SKM-1 (cell line): Measurements from ENCODE around the gene NEK10.

Experiments
- DNase-seq: peaks from one replicate; lab custom pipeline; 2025; ENCODE audit not compliant: unreplicated experiment; lab: John Stamatoyannopoulos, UW

The NEK10 gene

GRCh38 chr3:27193056-27193455, 176.1 kb downstream of the NEK10 start:
- DNase-seq, result no peak

DNA sequence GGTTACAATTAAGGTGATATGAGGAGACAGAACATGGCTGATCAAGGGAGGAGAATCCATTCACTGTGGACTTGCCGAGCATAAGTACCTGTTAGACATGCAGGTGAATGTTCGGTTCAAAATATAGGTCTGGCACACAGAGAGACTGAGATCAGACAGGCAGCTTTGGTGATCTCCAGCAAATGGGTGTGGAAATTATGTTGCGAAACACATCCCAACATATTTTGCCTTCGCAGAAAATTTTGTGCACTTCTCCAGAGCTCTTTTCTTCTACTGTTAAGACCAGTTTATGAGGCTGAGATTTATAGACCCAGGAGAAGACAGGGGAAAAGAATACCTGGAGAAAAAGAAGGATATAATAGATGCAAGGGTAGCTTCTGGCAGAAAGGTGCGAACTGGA, 183.2 kb downstream of the NEK10 start:
- no peak for DNase-seq

DNA sequence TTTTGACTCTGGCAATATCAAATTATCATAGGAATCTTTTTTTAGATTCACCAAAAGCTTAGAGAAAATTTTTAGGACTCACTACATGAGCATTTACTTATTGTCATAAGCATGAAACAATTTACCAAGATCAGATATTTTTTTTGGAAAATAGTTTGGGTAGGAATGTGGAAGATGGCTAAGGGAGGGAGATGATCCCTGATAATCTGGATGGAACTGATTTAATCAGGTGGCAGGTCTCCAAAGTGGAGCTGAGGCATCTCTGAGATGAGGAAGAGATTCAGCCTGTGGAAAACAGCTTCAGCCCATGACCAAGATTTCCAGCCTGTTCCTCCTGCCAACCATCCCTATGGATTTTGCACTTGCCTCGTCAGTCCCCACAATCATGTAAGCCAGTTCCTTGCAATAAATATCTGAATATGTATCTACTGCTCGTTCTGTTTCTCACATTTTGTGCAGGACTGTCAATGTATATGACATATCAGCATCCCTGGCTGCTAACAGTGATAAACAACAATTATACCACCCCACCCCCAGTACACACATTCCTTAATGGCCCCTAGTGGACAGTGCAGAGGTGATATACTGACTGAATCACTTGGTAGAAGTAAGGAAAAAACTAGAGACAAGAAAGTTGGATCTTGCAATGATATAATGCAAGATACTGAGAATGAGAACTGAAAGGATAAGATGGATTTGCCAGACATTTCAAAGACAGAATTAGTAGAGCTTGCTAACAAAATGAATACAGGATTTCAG, 183.8 kb downstream of the NEK10 start:
- no peak for DNase-seq

DNA sequence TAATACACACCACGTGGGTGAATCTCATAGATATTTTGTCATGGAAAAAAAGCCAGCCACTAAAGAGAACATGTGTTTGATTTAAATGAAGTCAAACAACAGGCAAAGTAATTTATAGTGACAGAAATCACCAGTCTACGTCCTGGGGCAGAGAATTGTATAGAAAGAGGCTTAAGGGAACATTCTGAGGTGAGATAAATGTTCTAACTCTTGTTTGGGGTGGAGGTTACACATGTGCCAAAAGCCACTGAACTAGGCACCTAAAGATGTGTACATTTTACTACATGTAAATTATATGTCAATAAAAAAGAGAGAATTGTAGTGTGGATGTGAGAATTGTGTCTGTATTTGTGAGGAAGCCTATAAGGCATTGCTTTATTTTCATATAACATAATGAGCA, 184.9 kb downstream of the NEK10 start:
- no peak for DNase-seq

- peak; percentile 4 for DNase-seq
These were observed 192.9 kb downstream of the NEK10 start for GRCh38 chr3:27176256-27176655.

DNA sequence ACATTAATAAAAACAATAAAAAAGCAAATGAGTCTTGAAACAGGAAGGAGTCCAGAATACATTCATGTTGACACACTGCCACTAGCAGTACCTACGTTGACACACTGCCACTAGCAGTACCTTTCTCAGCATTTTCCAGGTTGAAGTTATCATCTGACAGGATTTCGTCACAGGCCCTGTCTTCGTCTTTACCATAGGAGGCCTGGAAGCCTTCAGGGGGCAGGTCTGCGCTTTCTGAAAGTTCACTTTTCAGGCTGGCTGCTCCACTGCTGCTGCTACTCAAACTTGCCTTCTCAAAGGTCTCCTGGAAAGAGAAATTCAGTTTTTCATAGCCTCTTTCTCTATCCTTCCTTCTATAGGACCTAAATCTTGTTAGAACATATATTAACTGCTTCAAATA, 194.7 kb downstream of the NEK10 start:
- DNase-seq, result no peak

- peak; percentile 98 for DNase-seq
These were observed 198.1 kb downstream of the NEK10 start for GRCh38 chr3:27171113-27171512.

- DNase-seq, result no peak
These were observed 202.3 kb downstream of the NEK10 start for GRCh38 chr3:27166888-27167287.

DNA sequence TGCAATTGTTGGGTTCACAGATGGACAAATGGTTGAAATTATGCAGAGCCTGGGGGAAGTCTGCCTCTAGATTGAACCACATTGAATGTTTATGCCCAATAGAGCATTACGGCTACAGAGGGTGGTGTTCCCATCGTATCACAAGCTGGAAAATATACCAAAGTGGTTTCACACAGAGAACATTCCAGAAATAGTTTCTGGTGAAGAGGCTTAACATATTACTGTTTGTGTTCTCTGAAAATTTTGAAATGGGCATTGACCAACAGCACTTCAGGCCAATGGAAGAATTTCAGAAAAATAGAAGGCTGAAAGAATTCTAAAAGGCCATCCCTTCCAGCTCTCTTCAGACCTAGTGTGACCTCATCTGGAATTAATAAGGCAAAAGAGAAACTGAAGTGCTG, 203.9 kb downstream of the NEK10 start:
- no peak for DNase-seq

GRCh38 chr3:27160779-27161287, 208.3 kb downstream of the NEK10 start:
- no peak for DNase-seq

DNA sequence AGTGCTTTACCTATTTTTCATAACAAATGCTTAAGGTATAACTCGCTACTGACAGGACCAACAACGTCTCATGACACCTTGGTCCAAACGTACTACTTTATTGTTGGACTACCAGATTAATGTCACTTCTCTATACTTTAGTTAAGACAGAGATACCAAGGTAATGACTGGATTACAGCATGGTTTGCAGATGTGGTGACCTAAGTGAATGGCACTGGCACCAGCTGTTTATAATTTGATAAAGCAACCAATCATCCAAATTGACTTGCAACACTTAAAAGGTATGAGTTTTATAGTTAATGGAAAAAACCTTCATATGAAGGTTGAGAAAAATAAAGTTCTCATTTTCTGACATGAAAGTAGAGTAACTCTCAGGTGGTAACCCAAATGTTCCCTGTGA, 209.0 kb downstream of the NEK10 start:
- no peak for DNase-seq

DNA sequence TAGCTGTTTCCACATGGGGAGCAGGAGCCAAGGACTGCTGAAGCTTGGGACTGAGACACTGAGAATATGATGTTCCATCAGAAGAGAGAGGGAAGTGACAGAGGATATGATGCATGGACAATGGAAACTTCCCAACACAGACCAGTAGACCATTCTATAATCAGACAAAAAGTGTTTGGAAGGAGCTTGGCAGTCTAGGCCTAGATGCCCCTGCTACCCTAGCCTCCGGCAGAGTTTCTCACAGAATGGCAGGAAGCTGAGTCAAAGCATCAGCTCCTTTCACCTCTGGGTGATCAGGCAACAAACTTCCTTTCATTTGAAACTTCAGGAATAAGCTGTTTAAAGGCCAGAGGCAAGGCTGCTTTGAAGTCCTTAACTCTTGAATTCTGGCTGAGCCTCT, 222.0 kb downstream of the NEK10 start:
- no peak for DNase-seq

- no peak for DNase-seq
These were observed 222.4 kb downstream of the NEK10 start for GRCh38 chr3:27146786-27147185.

GRCh38 chr3:27145719-27146118, 223.5 kb downstream of the NEK10 start:
- DNase-seq, result no peak

DNA sequence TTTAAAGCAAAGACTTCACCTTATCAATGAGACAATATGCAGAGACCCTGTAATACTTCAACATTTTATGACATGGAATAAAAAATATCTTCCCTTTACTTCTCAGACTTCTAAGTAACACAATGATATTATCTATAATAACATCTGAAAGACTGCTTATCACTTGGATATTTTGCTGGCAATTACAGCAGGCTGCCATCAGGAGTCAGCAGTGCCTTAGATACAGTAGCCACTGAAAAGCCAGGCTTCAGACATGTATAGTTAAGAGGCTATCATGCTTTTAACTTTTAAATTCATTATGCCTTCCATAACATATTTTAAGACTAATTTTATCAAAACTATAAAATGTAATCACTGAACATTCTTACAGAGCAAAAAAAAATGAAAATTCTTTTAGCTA, 227.5 kb downstream of the NEK10 start:
- no peak for DNase-seq

GRCh38 chr3:27138562-27138961, 230.6 kb downstream of the NEK10 start:
- DNase-seq, result no peak

DNA sequence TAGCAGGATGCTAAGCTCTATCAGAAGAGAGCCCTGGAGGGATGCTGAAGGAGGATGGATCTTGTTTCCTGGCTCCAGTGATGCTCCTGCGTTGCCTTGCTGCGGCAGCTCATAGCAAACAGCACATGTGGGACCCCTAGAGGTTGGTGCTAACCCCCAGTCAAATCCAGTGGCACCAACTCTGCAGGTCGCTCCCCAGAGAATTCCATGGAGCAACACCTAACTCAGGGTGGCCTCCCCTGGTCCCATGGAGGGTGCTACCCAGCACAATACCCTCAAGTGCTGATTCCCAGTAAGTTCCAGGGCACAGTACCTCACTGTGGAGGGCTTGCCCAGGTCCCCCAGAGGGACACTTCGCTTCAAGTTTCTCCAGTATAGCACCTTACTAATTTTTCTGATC, 231.2 kb downstream of the NEK10 start:
- DNase-seq, result no peak

DNA sequence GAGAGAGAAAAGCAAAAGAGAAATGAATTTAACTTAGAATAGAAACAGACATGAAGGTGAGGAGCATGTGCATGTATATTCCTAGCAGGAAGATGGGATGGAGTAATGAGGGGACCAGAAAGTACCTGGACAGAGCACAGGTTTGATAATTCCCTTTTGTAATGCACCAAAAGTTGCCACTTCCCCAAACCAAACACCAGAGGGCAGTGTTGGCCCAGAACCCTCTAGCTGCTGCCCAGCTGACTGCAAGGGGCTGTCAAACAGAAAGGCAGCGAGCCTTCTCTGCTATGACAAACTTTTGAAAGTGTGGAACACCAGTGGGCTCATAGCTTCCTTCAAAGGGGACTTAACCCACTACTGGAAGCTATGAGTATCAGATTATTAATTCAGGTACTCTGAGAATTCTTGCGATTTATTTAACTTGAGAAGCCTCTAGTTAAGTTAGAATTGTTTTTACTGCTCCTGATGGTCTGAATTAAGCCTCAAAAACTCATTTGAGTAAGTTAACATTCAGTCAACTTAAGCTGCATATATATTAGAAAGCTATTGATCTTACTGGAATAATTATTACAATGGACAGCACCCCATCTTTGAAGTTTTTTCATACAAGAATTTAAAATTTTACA, 234.9 kb downstream of the NEK10 start:
- no peak for DNase-seq

- DNase-seq, result no peak
These were observed 236.1 kb downstream of the NEK10 start for GRCh38 chr3:27133060-27133459.

DNA sequence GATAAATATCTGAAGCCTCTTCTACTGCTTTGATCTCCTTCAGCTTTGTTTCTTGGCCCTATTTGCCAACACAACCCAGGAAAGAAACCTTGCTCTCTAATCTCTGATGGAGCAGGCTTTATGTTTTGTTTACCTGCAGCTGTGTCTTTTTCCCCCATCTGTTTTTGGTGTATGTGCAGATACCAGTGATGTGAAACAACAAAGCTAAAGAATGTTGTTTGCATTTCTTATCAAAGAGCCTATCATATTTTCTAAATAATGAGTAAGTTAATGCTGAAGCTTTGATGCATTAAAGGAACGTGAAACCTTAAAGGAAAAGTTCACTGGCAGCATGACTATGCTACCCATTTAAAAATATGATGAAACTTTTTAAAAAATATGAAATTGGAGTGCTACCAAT, 238.4 kb downstream of the NEK10 start:
- DNase-seq, result no peak

GRCh38 chr3:27127879-27128278, 241.3 kb downstream of the NEK10 start:
- DNase-seq, result no peak

- DNase-seq, result no peak
These were observed 242.0 kb downstream of the NEK10 start for GRCh38 chr3:27127195-27127594.
